ENCODE measurements around the gene OPTN.

The OPTN gene

GRCh38 chr10:13099144-13099665, 758 bp upstream of the OPTN start:
- peak; percentile 74 for DNase-seq (ENCODE audit: low read depth)
- H3K4me3 ChIP-seq (ENCODE audit: low read length), result peak overlapping the region; percentile 87
- peak; percentile 77 for TF ChIP-seq CTCF (conservative IDR thresholded peaks at IDR 0.05; ENCODE audit: low read length)

GRCh38 chr10:13100349-13101294, 659 bp downstream of the OPTN start:
- DNase-seq (ENCODE audit: low read depth), result peak; percentile 24
- no peak for TF ChIP-seq CTCF (conservative IDR thresholded peaks at IDR 0.05; ENCODE audit: low read length)
- peak overlapping the region; percentile 87 for H3K4me3 ChIP-seq (ENCODE audit: low read length)

- no peak for TF ChIP-seq CTCF (conservative IDR thresholded peaks at IDR 0.05; ENCODE audit: low read length)
- DNase-seq (ENCODE audit: low read depth), result peak; percentile 68
- peak overlapping the region; percentile 87 for H3K4me3 ChIP-seq (ENCODE audit: low read length)
Observed at GRCh38 chr10:13102002-13102794, 2.2 kb downstream of the OPTN start.

- H3K4me3 ChIP-seq (ENCODE audit: low read length), result no peak overlapping the region
- TF ChIP-seq CTCF (conservative IDR thresholded peaks at IDR 0.05; ENCODE audit: low read length), result no peak
- DNase-seq (ENCODE audit: low read depth), result no peak
Observed at GRCh38 chr10:13103554-13103953, 3.6 kb downstream of the OPTN start.

GRCh38 chr10:13104697-13105096, 4.7 kb downstream of the OPTN start:
- no peak for TF ChIP-seq CTCF (conservative IDR thresholded peaks at IDR 0.05; ENCODE audit: low read length)
- no peak overlapping the region for H3K4me3 ChIP-seq (ENCODE audit: low read length)
- no peak for DNase-seq (ENCODE audit: low read depth)

GRCh38 chr10:13105184-13105583, 5.2 kb downstream of the OPTN start:
- no peak overlapping the region for H3K4me3 ChIP-seq (ENCODE audit: low read length)
- DNase-seq (ENCODE audit: low read depth), result peak; percentile 42
- TF ChIP-seq CTCF (conservative IDR thresholded peaks at IDR 0.05; ENCODE audit: low read length), result no peak

Measured in AG10803 (cell line).